ENCODE measurements around the gene LANCL3.
"Not testable (repeated sequence)": the region's sequence is repeated elsewhere in the genome, so short reads cannot be mapped to it uniquely, and the experiment has no call there.

Gene LANCL3

GRCh38 chrX:37638047-37638446 is 66.6 kb downstream of the LANCL3 start:
- DNase-seq, result no peak

GRCh38 chrX:37640142-37640541 is 68.7 kb downstream of the LANCL3 start:
- DNase-seq, result no peak

- no peak for DNase-seq
These were observed 70.4 kb downstream of the LANCL3 start for GRCh38 chrX:37641859-37642258.

GRCh38 chrX:37644381-37645305 is 73.2 kb downstream of the LANCL3 start:
- no peak for DNase-seq

GRCh38 chrX:37646254-37646653 is 74.8 kb downstream of the LANCL3 start:
- no peak for DNase-seq

- DNase-seq, result not testable (repeated sequence)
These were observed 79.4 kb downstream of the LANCL3 start for GRCh38 chrX:37650879-37651278.

- DNase-seq, result no peak
These were observed 80.5 kb downstream of the LANCL3 start for GRCh38 chrX:37651921-37652452.

- DNase-seq, result no peak
These were observed 81.2 kb downstream of the LANCL3 start for GRCh38 chrX:37652589-37653231.

GRCh38 chrX:37653397-37654085 is 82.1 kb downstream of the LANCL3 start:
- no peak for DNase-seq

- no peak for DNase-seq
These were observed 87.0 kb downstream of the LANCL3 start for GRCh38 chrX:37658343-37659030.

- DNase-seq, result no peak
These were observed 87.6 kb downstream of the LANCL3 start for GRCh38 chrX:37659047-37659446.

- DNase-seq, result no peak
These were observed 90.7 kb downstream of the LANCL3 start for GRCh38 chrX:37662181-37662580.

GRCh38 chrX:37666516-37666915 is 95.1 kb downstream of the LANCL3 start:
- no peak for DNase-seq

GRCh38 chrX:37667141-37667540 is 95.7 kb downstream of the LANCL3 start:
- DNase-seq, result no peak

GRCh38 chrX:37672563-37672962 is 101.1 kb downstream of the LANCL3 start:
- no peak for DNase-seq

GRCh38 chrX:37676811-37677210 is 105.3 kb downstream of the LANCL3 start:
- DNase-seq, result no peak

- no peak for DNase-seq
These were observed 105.8 kb downstream of the LANCL3 start for GRCh38 chrX:37677243-37677642.

- no peak for DNase-seq
These were observed 106.3 kb downstream of the LANCL3 start for GRCh38 chrX:37677765-37678164.

GRCh38 chrX:37678574-37678973 is 107.1 kb downstream of the LANCL3 start:
- no peak for DNase-seq

- no peak for DNase-seq
These were observed 107.8 kb downstream of the LANCL3 start for GRCh38 chrX:37679230-37679629.

- DNase-seq, result no peak
These were observed 108.4 kb downstream of the LANCL3 start for GRCh38 chrX:37679888-37680287.

GRCh38 chrX:37684426-37684825 is 113.0 kb downstream of the LANCL3 start:
- DNase-seq, result no peak

GRCh38 chrX:37684973-37685372 is 113.5 kb downstream of the LANCL3 start:
- DNase-seq, result no peak
